GM15510 (cell line): ENCODE results near the gene SOX12.

ENCODE experiments used
- POLR2A ChIP-seq: IDR thresholded peaks from 3 replicates; pipeline ENCODE4 v1.6.1; 2011; ENCODE audit warnings: borderline replicate concordance; ENCODE audit not compliant: insufficient read length; ENCODE audit errors: extremely low read depth

SOX12 gene

GRCh38 chr20:325045-325888 is at the start of gene SOX12:
Gene SOX12, plus strand, starts transcription at chr20:325552. Its CDS starts 373 bp downstream, at chr20:325925.
- peak; percentile 71 for TF ChIP-seq POLR2A

DNA sequence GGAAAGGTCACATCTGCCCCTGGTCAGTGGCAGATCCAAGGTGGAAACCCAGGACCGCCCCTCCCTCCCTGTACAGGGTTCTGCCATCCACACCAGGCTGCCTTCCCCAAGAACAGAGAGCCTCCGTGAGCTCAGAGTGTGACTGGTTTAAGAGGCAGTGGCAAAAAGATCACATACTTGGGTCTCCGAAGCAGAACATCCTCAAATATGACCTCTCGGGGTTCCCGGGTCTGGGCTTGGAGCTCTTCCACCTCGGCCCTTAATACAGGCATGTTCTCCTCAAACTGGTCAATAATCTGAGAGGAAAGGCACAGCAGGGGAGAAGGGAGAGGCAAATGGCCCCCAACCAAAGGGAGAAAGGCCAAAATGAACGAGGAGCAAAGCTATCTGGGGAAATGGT is 49.6 kb upstream of the SOX12 start:
- no peak for TF ChIP-seq POLR2A

DNA sequence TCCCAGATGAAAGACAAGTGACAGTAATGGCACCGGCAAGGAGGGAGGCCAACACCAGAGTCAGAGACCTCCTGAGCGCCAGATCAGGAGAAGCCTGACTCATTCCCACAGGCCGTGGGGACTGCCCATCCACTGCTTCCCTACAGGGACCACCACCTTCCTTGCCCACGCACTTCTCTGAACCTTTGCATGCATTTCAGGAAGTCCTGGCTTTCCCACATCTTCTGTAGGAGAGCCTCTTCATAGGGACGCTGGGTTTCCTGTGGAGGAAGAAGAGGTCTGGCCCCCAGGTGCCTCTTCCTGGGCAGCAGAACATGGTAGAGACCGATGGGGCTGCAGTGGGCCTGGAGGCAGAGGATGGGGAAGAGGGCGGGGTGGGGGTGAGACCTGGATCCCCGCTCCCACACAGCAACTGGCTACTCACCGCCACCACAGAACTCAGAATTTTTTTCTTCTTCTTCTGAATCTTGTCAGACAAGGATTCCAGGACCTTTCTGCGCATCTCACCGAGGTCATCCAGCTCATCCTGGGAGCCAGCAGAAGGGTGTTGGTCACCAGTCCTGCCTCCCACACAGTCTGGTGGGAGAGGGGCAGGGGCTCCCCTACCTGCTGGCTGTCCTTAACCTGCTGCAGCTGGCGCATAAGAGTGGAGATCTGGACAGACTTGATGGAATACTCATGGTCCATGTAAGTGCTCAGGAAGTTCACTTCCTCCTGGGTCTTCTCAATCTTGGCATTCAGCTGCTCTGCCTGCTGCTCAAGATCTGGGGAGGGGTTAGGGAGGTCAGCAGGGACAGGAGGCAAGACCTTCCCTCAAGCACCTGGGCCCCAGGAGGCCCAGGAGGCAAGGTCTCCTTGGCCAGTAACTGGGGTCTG is 48.5 kb upstream of the SOX12 start:
- no peak for TF ChIP-seq POLR2A

GRCh38 chr20:277496-277781 is 47.9 kb upstream of the SOX12 start:
- no peak for TF ChIP-seq POLR2A

DNA sequence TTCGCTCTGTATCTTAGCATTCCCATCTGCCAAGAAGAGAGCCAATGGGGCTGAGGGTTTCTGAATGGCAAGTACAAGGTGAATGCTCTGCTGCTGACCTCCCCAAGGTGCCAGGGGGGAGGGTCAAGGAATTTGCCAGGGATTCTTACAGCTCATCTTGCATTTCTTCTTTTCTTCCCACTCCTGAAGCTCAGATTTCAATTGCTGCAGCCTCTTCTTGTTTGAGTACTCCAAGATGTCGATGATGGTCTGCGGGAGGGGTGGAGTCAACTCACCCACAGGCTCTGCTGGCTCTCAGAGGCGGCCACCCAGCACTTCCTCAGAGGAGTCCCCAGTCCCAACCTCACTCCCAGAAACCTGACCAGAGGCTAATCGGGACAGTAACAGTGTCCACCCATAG is 47.2 kb upstream of the SOX12 start:
- no peak for TF ChIP-seq POLR2A

DNA sequence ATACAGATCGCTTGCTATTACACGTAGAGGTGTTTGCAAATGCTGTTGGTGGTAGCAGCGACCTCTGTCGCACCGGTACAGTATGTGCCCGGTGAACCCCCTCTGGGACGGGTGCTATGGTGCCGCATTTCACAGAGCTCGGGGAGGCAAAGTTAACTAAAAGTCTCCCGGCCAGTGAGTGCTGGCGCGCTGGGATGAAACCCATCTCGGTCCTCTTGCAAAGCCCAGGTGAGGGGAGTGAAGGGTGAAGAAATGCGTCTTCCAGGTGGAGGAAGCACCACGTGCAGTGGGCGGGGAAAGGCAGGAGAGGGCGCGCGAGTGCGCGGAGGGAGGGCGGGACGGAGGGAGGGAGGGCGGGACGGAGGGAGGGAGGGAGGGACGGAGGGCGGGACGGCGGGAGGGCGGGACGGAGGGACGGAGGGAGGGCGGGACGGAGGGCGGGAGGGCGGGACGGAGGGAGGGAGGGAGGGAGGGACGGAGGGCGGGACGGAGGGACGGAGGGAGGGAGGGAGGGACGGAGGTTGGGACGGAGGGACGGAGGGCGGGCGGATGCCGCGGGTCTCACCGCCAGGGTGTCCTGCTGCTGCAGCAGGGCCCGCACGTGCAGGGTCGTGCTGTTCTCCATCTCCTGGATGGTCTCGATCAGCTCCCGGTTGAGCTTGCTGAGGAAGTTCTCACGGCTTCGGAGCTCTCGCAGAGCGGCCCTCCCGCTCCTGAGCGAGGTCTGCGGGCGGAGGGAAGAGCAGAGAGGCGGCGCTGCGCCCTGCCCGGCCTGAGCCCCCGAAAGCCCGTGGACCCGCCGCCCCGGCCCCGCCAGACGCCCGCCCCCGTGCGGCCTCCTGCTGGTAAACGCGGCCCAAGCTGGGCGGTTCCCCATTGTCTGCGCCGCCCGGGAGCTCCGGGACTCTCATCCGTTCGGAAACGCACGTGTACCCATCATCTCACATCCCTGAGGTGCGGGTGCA is 46.5 kb upstream of the SOX12 start:
- TF ChIP-seq POLR2A = no peak

- TF ChIP-seq POLR2A = no peak
These were observed 41.2 kb upstream of the SOX12 start for GRCh38 chr20:284172-284571.

- TF ChIP-seq POLR2A = no peak
These were observed 38.8 kb upstream of the SOX12 start for GRCh38 chr20:286508-286907.

GRCh38 chr20:288956-289692 is 36.2 kb upstream of the SOX12 start:
- no peak for TF ChIP-seq POLR2A

- no peak for TF ChIP-seq POLR2A
These were observed 35.7 kb upstream of the SOX12 start for GRCh38 chr20:289693-290083.

- peak; percentile 38 for TF ChIP-seq POLR2A
These were observed 35.1 kb upstream of the SOX12 start, which contains the start of gene C20orf96 for GRCh38 chr20:290084-290831. Gene C20orf96, minus strand, starts transcription at chr20:290750. Its CDS starts 140 bp downstream, at chr20:290610.

- no peak for TF ChIP-seq POLR2A
These were observed 30.8 kb upstream of the SOX12 start for GRCh38 chr20:294602-295001.

DNA sequence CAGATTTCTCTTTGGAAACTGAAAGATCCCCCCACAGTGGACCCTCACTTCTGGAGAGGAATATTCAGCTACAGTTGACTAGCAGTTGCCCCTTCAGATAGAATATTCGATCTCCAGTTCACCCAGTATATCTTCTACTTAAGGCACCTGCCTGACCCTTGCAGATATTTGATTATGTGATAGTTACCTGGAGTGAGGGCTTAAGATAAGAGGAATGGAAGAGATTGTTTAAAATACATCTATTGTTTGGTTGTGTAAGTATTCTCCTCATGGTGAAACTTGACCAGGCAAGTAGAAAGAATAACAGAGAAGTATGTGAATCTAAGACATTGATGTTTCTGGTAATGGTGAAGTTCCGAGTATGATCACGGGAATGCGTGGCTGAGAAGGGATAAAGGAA is 29.5 kb upstream of the SOX12 start:
- TF ChIP-seq POLR2A = no peak
